Prostate gland (tissue), 2 donors: ENCODE measurements around the gene FAM53C. TPM values are rescaled to one million over a fixed set of nuclear protein-coding genes. Genes with fewer than 3 reads are reported as not detected.
"Not testable (repeated sequence)": the region's sequence is repeated elsewhere in the genome, so short reads cannot be mapped to it uniquely, and the experiment has no call there.

Experiments used
- DNase-seq: peaks from one replicate; pipeline ENCODE4 v3.0.0-alpha.2; 2019; ENCODE audit warnings: low spot score
- H3K27ac ChIP-seq, 2 donors: fragments of 200-600 bp; sonication (generic); 2 replicates each; pipeline ENCODE4 v1.5.1; 2017 to 2019
- H3K27me3 ChIP-seq: fragments of 200-600 bp; sonication (generic); replicated peaks from 2 replicates; pipeline ENCODE4 v1.5.1; 2019; ENCODE audit not compliant: insufficient read depth
- H3K36me3 ChIP-seq, 2 donors: fragments of 200-600 bp; sonication (generic); 1 replicate in 1 of 2; 2 replicates in 1 of 2; pipeline versions ENCODE4 v1.5.1 to v1.8.1; 2017 to 2019
- H3K4me1 ChIP-seq: fragments of 200-600 bp; sonication (generic); replicated peaks from 2 replicates; pipeline ENCODE4 v1.5.1; 2019
- H3K4me3 ChIP-seq, 2 donors: fragments of 200-600 bp; sonication (generic); 2 replicates each; pipeline ENCODE4 v1.5.1; 2017 to 2019
- H3K9me3 ChIP-seq: fragments of 200-600 bp; sonication (generic); 2 replicates; pipeline ENCODE4 v1.5.1; 2017
- POLR2A ChIP-seq: fragments of 450-650 bp; IDR thresholded peaks from one replicate; pipeline ENCODE4 v1.6.1; 2016; ENCODE audit warnings: antibody characterized with exemption, mild to moderate bottlenecking
- POLR2AphosphoS5 ChIP-seq: sonication (generic); formaldehyde crosslinking; IDR thresholded peaks from one replicate; pipeline ENCODE4 v1.6.1; 2017; ENCODE audit warnings: antibody characterized with exemption
- WGBS: methylation state at CpG from one replicate; pipeline ENCODE4 v1.1.5; 2018; 5-methylcytosine and 5-hydroxymethylcytosine counted together
- intact Hi-C: fragments of 100-400 bp; cut with DNase I; formaldehyde crosslinking; loops from one replicate; pipeline ENCODE4 v1.14.2; 2022
- total RNA-seq, 2 donors: library from RNA; depleted of rRNA; stranded (reverse); fragments of >200 nt; gene quantifications; one replicate each; pipeline ENCODE4 v1.1.0, GENCODE V29; 2016
- TF ChIP-seq, protein P1 (sequence below), 4 experiments: fragments of 200-600 bp in 2 of 4; fragments of 450-650 bp in 2 of 4; sonication (generic) in 2 of 4; IDR thresholded peaks; 1 replicate in 3 of 4; 2 replicates in 1 of 4; pipeline ENCODE4 v1.5.1; 2016 to 2019; ENCODE audit warnings: antibody characterized with exemption in 4 of 4, mild to moderate bottlenecking in 2 of 4, moderate library complexity in 2 of 4

FAM53C gene
- total RNA-seq, 2 donors from 2014 or later: 32.9 to 81.0 TPM

GRCh38 chr5:138316355-138316754, 21.7 kb upstream of the FAM53C start:
- Histone ChIP-seq H3K4me3 (no peak overlapping the region), H3K27me3 (no peaks in the 10 kb centered on the region), H3K9me3 (no peaks in the 10 kb centered on the region), H3K36me3 (no peaks in the 10 kb centered on the region), H3K4me1 (no peaks in the 10 kb centered on the region), H3K27ac (no peak overlapping the region)
- intact Hi-C loops: no loop called here
- WGBS: 77% methylated on average over 3 of the region's 3 CpGs
- TF ChIP-seq POLR2A (no peak), POLR2AphosphoS5 (no peak)
- TF ChIP-seq, protein P1, sequence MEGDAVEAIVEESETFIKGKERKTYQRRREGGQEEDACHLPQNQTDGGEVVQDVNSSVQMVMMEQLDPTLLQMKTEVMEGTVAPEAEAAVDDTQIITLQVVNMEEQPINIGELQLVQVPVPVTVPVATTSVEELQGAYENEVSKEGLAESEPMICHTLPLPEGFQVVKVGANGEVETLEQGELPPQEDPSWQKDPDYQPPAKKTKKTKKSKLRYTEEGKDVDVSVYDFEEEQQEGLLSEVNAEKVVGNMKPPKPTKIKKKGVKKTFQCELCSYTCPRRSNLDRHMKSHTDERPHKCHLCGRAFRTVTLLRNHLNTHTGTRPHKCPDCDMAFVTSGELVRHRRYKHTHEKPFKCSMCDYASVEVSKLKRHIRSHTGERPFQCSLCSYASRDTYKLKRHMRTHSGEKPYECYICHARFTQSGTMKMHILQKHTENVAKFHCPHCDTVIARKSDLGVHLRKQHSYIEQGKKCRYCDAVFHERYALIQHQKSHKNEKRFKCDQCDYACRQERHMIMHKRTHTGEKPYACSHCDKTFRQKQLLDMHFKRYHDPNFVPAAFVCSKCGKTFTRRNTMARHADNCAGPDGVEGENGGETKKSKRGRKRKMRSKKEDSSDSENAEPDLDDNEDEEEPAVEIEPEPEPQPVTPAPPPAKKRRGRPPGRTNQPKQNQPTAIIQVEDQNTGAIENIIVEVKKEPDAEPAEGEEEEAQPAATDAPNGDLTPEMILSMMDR (IDR thresholded peaks at IDR 0.05): no peak
- DNase-seq: no peak

- intact Hi-C loops, H3K9me3 ChIP-seq, H3K27ac ChIP-seq, H3K4me1 ChIP-seq, H3K4me3 ChIP-seq, H3K27me3 ChIP-seq, DNase-seq, H3K36me3 ChIP-seq: not testable (repeated sequence)
- WGBS: 92% methylated on average over 4 of the region's 4 CpGs
Measured at GRCh38 chr5:138318211-138318610, 19.9 kb upstream of the FAM53C start.

DNA sequence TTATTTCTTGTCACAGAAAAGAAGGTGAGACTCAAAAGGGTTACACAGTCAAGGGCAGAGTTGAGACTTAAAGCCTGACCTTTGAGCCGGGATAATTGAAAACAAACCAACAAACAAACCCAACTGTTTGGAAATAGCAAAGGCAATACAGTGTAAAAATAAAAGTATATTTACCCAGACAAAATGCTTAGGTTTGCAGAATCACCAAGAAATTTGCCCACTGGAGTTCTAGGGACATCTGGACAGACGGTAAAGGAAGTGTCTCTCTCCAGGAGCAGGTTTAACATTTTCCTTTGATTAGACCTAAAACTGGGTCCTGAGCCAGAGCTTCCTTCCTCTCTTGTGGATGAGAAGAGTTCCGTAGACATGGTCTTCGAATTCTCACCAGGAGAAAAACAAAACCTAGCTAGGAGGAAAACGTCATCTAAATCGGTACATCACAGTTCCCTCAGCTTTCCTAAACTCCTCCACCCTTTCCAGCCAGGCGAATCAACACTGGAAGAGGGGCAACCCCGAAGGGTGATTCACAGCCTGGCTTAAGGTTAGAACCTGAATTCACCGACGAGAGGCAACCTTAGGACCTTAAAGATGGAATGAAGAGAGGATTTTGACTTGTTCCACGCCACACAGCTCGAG, 7.1 kb upstream of the FAM53C start:
- Histone ChIP-seq H3K9me3 (no peaks in the 10 kb centered on the region), H3K27ac (no peak overlapping the region), H3K27me3 (no peaks in the 10 kb centered on the region), H3K36me3 (no peaks in the 10 kb centered on the region), H3K4me3 (peak overlapping the region; percentile 19 to 39), H3K4me1 (no peaks in the 10 kb centered on the region)
- intact Hi-C loops: loop anchor here (10.0 kb wide), 1 partner anchor 116 kb away; the partner anchor contains the start of gene CDC23
- DNase-seq: no peak
- TF ChIP-seq POLR2AphosphoS5: no peak
- 4% methylated on average over 10 of the region's 12 CpGs for WGBS

- Histone ChIP-seq H3K27ac (peak within 1 kb of the TSS; percentile 14 to 56), H3K36me3 (no peaks in the 10 kb centered on the region), H3K9me3 (no peaks in the 10 kb centered on the region), H3K4me3 (peak within 1 kb of the TSS; percentile 19 to 39), H3K4me1 (no peaks in the 10 kb centered on the region), H3K27me3 (no peaks in the 10 kb centered on the region)
- TF ChIP-seq POLR2AphosphoS5: peak; percentile 97
- TF ChIP-seq, protein P1 (IDR thresholded peaks at IDR 0.05): peak in 1 of 4 experiments; percentile 3
- TF ChIP-seq POLR2A: peak; percentile 7
- peak; percentile 98 for DNase-seq
- intact Hi-C loops: loop anchor here (10.0 kb wide), 1 partner anchor 117 kb away; the partner anchor contains the start of gene CDC23
- under 1% methylated on average over 55 of the region's 55 CpGs for WGBS
Measured at GRCh38 chr5:138331449-138332368, 6.4 kb upstream of the FAM53C start, which contains the start of gene CDC25C. CDC25C (minus strand) TSS chr5:138331804; CDS start chr5:138331180, 624 bp downstream.

DNA sequence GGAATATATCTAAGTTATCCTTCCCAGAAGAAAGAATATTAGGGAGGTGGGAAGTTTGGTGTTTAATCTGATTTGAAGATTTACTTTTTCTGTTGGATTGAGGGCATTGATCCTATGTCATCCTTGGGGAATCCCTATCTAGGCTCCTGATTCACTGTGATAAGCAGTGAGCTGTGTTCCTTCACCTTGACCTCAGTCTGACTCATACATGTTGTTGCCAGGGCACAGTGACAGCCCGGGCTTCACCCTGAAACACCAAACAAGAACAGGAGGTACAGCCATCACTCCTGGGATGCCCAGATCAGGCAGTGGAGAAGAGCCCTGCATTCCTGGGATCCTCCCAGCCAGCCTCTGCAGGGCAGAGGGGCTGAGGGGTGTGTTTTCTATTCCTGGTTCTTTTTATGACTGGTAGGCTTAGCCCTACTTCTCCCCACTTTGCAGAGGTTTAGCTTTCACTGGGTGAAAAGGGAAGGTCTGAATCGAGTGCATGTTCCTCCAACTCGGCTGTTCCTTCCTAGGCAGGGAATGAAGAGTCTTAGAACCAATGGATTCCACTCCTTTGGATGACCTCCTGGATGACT, 3.1 kb upstream of the FAM53C start:
- Histone ChIP-seq H3K27ac (no peak overlapping the region), H3K4me1 (peaks cover 5% of the 10 kb centered on the region), H3K36me3 (no peaks in the 10 kb centered on the region), H3K4me3 (no peak overlapping the region), H3K27me3 (no peaks in the 10 kb centered on the region), H3K9me3 (no peaks in the 10 kb centered on the region)
- DNase-seq: no peak
- TF ChIP-seq, protein P1 (IDR thresholded peaks at IDR 0.05): no peak
- TF ChIP-seq POLR2A (no peak), POLR2AphosphoS5 (no peak)
- 61% methylated on average over 3 of the region's 3 CpGs for WGBS
- intact Hi-C loops: loop anchor here (10.0 kb wide), 1 partner anchor 120 kb away; the partner anchor contains the start of gene CDC23
